Measurements from ENCODE around the gene MECR.

DNA sequence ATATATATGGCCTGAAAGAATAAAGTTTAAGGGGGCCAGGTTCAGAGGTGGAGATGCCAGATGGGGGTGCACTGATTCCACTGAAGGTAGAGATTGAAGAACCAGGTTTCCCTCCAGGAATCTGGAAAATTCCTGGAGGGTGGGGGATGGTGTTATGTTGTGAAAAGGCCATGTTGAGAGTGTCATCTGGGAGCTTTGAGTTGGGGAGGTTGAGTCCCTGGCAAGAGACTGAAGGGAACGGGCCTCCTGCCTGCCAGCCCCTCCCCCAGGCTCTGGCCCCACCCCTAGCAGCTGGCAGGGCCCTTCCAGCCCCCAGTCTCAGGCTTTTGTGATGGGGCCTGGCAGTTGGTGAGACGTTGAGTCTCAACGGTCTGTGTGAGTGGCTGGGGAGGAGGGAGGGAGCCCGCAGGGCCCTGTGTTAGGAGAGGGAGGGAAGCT lies 9.7 kb upstream of the MECR start:
- TF ChIP-seq, protein P1, sequence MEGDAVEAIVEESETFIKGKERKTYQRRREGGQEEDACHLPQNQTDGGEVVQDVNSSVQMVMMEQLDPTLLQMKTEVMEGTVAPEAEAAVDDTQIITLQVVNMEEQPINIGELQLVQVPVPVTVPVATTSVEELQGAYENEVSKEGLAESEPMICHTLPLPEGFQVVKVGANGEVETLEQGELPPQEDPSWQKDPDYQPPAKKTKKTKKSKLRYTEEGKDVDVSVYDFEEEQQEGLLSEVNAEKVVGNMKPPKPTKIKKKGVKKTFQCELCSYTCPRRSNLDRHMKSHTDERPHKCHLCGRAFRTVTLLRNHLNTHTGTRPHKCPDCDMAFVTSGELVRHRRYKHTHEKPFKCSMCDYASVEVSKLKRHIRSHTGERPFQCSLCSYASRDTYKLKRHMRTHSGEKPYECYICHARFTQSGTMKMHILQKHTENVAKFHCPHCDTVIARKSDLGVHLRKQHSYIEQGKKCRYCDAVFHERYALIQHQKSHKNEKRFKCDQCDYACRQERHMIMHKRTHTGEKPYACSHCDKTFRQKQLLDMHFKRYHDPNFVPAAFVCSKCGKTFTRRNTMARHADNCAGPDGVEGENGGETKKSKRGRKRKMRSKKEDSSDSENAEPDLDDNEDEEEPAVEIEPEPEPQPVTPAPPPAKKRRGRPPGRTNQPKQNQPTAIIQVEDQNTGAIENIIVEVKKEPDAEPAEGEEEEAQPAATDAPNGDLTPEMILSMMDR (IDR thresholded peaks at IDR 0.05), result no peak
- no peak for TF ChIP-seq POLR2A (IDR thresholded peaks at IDR 0.05)

Data from upper lobe of left lung (tissue), 4 donors.